ENCODE data around the gene RBP3. TPM values are rescaled to one million over a fixed set of nuclear protein-coding genes. Genes with fewer than 3 reads are reported as not detected.

The RBP3 gene
- total RNA-seq, 1 donor from 2014 or later = not detected

DNA sequence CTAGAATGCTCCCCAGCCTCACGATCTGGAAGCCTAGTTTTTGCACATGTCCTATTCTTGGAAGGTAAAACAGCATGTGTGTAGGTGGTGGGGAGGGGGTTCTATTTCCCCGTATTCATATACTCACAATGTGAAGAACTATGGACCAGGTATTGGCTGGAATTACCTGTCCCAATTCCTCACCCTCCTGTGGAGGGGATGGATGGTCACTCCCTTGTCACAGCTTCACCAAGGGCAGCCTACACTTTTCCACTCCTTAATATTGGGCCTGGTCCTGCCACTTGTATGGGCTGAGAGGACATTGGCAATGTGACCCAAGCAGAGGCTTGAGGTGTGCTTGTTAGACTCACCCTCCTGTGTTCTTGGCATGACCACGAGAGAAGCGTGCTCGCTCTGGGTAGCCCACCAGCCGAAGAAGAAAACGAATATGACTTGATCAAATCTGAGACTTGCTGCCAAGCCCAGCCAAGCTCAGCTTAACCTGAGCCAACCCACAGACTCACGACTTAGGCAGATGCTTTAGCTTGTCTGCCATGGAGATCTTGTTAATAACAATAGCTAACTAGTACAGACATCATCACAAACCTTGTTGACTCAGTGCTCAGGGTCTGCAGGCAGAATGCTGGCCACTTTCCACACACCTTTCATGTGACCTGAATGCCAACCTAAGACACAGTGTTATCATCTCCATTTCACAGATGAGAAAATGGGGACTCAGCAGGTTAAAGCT, 18.7 kb downstream of the RBP3 start:
- intact Hi-C loops (cut with DNase I) = no loop called here
- DNase-seq (ENCODE audit: low spot score) = no peak

DNA sequence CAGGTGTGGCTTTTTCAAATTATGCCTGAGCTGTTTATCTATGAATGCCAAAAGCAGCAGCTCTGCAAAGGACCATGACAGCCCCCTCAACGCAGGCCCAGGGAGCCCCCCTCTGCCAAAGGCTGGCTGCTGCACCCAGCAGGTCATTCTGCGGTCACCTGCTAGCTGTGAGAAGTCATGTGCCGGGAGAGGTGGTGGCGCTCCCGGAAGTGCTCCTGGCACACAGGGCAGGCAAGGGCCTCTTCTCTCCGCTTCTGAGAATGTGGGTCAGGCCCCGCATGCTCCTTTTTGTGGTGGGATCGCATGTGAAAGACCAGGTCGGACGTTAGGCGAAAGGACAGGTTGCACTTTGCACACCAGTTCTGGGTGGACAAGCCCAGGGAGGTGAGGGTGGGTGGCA, 19.5 kb downstream of the RBP3 start:
- no peak for DNase-seq (ENCODE audit: low spot score)

DNA sequence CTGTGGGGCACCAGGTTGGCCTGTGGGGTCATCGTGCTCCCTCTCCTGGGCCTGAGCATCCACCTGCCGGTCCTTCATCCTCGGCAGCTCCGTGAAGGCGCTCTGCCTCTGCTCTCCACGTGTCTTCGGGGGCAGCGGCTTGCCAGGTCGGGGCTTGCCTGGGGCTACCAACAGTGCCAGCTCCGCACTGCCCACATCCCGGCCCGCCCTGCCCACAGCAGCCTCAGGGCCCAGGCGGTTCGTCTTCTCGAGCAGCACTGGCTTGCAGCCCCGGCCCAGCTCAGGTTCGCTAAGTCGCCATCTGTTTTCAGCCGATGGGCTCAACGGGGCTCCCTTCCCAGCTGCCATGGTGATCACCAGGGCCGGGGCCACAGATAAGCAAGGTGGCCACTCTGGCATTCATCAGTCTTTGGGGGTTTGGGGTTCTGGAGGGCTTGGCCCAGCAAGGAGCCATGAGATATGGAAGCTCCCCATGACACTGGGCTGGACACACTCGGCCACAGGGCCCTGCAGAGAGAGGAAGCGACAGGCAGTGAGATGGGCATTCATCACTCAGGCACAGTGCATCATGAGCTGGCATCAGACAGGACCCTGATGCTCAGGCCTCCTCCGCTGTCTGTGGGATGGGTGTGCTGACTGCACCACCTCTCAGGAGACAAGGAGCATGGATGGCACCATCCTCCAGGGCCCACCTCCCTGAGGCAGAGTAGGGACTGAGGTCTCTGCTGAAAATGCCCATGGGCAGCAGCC, 20.4 kb downstream of the RBP3 start:
- DNase-seq (ENCODE audit: low spot score) = no peak
- intact Hi-C loops (cut with DNase I) = no loop called here

More for the DNA sequence above, 19.5 kb downstream of the RBP3 start:
- intact Hi-C loops (cut with DNase I) = no loop called here

- intact Hi-C loops (cut with DNase I) = no loop called here
- peak; percentile 14 for DNase-seq (ENCODE audit: low spot score)
Measured at GRCh38 chr10:47369251-47369894, 21.2 kb downstream of the RBP3 start.

DNA sequence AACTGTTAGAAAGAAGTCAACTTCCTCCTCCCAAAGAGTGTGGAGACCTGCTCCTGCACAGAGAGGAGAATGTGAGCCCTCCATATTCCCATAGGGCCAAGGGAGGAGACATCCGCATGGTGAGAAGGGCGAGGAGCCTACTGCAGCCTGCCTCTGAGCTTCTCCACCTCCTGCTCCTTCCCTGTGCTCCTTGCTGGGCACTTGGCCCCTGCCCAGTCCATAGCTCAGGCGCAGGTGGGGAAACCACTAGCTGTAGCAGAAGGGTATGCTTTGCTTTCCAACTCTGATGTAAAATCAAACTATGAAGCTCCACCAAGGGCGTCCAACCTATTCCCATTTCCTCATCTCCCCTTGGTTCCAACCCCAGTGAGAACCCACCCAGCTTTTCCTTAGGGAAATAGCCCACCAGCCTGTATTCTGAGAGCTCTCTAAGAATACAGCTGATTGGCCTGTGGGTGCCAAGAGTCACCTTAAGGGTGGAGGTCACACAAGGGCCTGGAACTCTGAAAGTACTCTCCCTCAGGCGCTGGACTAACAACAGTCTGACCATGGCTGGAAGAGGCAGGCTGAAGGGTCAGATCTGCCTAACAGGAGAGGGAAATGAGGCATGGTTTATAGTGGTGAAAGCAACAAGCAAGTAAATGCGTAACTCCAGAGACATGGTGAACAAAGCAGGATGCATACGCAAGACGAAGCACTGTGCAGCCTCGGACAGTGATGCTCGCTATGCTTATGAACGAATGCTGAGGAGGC, 22.0 kb downstream of the RBP3 start:
- no peak for DNase-seq (ENCODE audit: low spot score)
- intact Hi-C loops (cut with DNase I) = no loop called here

DNA sequence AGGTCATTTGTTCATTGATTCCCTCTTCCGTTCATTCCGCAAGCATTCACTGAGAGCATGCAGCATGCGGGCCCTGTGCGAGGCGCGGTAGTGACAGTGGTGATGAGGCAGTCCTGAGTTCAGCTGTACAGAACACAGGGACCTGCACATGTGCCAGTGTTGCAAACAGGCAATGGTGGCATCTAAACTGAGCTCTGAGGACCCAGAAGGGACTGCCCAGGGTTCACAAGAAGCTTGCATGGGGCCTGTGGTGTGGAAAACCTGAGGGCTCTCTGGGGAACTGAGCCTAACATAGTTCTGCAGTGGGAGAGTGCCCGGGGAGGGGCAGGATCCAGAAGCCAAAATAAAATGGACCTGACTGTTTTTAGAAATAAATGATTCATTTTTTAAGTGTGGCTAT, 22.7 kb downstream of the RBP3 start:
- intact Hi-C loops (cut with DNase I) = no loop called here

DNA sequence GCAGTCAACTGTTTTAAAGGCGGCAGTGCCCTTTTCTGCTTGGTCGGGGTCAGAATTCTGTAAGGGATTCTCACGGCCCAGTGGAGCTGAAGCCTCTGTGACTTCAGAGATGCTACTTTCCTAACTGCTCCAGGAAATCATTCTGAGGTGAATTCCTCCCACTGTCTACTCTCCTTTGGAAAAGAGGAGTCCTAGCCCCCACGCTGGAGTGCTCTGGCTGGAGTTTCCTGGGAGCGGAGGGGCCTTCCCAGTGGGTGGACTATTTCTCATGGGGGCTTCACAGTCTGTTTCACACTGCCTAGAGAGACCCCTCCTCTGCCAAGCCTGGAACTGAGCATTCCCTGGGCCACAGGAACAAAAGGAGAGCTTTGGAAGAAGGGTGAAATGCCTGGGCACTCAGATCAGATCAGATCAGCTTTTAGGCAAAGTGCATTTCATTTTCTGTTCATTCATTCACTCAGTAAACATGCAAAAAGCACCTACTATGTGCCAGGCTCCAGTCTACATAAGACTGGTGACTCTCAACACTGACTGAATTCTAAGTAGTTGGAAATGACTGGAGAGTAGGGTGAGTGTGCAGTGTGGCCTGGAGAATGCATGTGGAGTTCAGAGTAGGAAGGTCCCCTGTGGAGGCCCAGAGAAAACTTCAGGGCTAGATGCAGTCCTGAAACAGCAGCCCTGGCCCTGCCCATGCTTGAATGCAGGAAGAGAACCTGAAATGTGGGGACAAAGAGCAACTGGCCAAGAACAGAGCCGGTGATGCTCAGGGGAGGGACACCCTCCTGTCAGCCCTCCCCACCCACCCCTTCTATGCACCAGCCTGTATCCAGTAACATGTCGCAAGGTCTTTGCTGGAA, 23.7 kb downstream of the RBP3 start:
- DNase-seq (ENCODE audit: low spot score) = no peak
- intact Hi-C loops (cut with DNase I) = no loop called here

More for the DNA sequence above, 22.7 kb downstream of the RBP3 start:
- no peak for DNase-seq (ENCODE audit: low spot score)

DNA sequence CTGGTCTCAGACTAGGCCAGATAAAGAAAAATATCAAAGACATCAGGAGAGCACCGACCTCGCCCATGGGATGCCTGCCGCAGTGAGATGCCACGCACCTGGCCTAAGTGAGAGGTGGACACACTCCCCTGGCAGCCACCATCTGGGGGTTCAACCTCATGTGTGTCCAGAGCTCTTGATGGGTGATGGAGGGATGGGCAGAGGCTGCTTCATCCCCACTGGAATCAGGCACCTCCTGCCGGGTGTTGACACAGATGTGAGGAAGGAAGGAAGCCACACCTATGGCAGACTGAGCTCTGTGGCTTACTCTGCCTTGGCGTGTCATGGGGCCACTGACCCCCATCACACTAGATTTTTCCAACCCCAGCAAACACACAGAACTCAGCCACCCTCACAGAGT, 24.6 kb downstream of the RBP3 start:
- no peak for DNase-seq (ENCODE audit: low spot score)
- intact Hi-C loops (cut with DNase I) = no loop called here

DNA sequence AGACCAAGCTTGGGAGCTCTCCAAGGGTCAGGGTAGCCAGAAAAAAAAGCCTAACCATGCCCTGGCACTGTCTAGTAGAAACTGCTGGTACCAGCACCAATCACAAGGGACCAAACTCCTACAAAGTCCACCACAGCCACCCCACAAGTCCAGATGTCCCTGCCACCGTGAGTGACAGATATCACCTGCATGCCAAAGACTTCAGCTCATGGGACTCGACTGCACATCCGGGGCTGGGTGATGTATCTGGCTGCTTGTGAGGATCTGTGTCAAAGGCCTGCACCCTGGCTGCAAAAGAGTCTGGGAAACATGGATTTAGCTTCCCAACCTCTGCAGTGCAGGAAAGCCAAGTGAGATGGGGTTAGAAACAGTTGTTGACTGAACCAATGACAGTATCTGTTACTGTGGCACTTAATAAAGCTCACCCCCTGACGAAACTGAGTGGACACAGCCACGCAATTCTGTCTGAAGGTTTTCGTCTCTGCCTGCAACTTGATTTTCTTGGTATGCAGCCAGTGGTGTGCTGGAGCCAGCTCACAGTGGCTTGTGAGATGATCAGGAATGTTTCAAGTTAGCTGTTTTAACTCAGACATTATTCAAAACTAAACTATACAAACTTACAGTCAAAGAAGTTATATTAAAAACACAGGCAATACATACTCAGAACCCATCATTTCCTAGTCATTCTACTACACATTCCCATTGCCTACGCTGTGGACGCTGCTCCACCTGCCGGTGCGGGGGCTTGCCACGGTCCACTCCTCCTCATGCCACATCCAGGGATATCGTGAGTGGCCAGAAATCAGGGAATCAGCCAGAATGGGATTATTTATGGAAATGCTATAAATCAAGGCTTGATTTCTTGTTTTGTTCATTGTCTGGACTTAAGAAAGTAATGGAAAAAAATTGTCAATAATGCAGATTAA, 26.7 kb downstream of the RBP3 start:
- intact Hi-C loops (cut with DNase I) = no loop called here
- DNase-seq (ENCODE audit: low spot score) = no peak

DNA sequence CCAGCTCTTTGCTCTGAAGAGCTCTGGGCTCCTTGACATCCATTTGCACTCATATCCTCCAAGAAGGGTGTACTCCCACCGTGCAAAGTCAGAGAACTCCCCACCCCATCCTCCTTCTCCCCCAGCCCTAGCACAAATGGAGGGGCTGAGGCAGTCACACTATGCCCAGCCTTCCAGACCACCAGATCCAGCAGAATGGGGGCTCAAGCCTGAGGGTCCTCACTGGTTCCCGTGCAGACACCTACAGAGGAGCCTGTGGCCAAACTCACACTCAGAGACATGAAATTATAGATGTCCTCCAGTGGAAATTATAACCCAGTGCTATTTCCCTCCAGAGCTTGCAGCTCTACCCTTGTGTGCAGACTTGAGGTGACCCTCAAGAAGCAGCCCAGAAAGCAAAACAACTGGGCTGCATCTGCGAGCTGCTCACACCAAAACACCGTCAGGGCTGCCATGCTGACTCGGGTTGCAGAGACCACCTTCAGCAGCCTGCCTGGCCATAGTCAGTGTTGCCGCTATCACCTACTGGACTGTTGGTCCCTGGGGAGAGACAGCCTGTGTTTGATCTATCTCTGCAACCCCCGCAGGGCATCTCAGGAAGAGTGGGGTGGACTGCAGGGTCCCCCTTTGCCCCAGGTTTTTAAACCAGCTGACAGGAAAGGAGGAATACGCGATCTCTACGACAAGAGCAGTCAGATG, 28.5 kb downstream of the RBP3 start:
- intact Hi-C loops (cut with DNase I) = no loop called here
- DNase-seq (ENCODE audit: low spot score) = peak; percentile 69

GRCh38 chr10:47378183-47378510, 30.0 kb downstream of the RBP3 start:
- no peak for DNase-seq (ENCODE audit: low spot score)
- intact Hi-C loops (cut with DNase I) = no loop called here

- DNase-seq (ENCODE audit: low spot score) = no peak
- intact Hi-C loops (cut with DNase I) = no loop called here
Measured at GRCh38 chr10:47378606-47379444, 30.7 kb downstream of the RBP3 start.

GRCh38 chr10:47379445-47379785, 31.3 kb downstream of the RBP3 start:
- intact Hi-C loops (cut with DNase I) = no loop called here
- DNase-seq (ENCODE audit: low spot score) = no peak

- intact Hi-C loops (cut with DNase I) = no loop called here
- no peak for DNase-seq (ENCODE audit: low spot score)
Measured at GRCh38 chr10:47379901-47380300, 31.7 kb downstream of the RBP3 start.

- intact Hi-C loops (cut with DNase I) = no loop called here
- DNase-seq (ENCODE audit: low spot score) = no peak
Measured at GRCh38 chr10:47380341-47381102, 32.4 kb downstream of the RBP3 start.

DNA sequence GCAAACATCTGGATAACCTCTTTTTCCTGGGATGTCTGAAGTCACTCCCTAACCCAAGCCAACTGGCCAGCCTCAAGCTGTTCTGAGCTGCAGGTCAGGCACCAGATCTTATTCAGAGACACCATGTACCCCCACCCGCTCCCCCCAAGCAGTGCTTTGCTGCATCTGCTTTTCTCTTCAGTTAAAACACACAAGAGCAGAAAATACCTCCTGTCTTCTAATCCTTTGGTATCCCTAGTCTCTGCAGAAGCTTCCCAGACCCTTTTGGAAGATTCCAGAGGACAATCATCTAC, 32.9 kb downstream of the RBP3 start:
- intact Hi-C loops (cut with DNase I) = no loop called here

More for the DNA sequence above, 32.9 kb downstream of the RBP3 start:
- DNase-seq (ENCODE audit: low spot score) = no peak

All from cardiac septum (tissue), 1 donor.